Pancreas (tissue), 10 donors: ENCODE measurements around the gene SKOR1. TPM values are rescaled to one million over a fixed set of nuclear protein-coding genes. Genes with fewer than 3 reads are reported as not detected.

Experiments
- ATAC-seq, 4 donors: fragments of 200-7000 bp; cut with Tn5 transposase; one replicate each; pipeline versions ENCODE4 v1.8.0 to v1.9.1; 2020; ENCODE audit warnings: mild to moderate bottlenecking in 4 of 4, moderate library complexity in 4 of 4
- DNase-seq, 6 donors: peaks; one replicate each; pipeline ENCODE4 v3.0.0-alpha.2; 2020
- FAIRE-seq: peaks from 2 replicates; lab custom pipeline; 2012; peaks lifted over from hg19 to GRCh38; lab: Jason Lieb, UNC
- H3K27ac ChIP-seq, 4 donors: fragments of 200-600 bp; sonication (generic); 1 replicate in 3 of 4; 2 replicates in 1 of 4; pipeline versions ENCODE4 v1.5.0 to v1.8.0; 2020
- H3K27me3 ChIP-seq, 4 donors: fragments of 200-600 bp; one replicate each; pipeline ENCODE4 v1.8.0; 2021
- H3K36me3 ChIP-seq, 3 donors: fragments of 200-600 bp; sonication (generic) in 1 of 3; one replicate each; pipeline versions ENCODE4 v1.5.0 to v1.8.0; 2020 to 2021
- H3K4me1 ChIP-seq, 3 donors: fragments of 200-600 bp; one replicate each; pipeline ENCODE4 v1.8.0; 2021
- H3K4me3 ChIP-seq, 4 donors: fragments of 200-600 bp; sonication (generic) in 2 of 4; one replicate each; pipeline versions ENCODE4 v1.5.0 to v1.8.0; 2020 to 2021
- H3K9me3 ChIP-seq, 4 donors: fragments of 200-600 bp; one replicate each; pipeline ENCODE4 v1.8.0; 2021
- CTCF ChIP-seq, 4 donors: fragments of 200-600 bp; sonication (generic) in 3 of 4; IDR thresholded peaks; one replicate each; pipeline versions ENCODE4 v1.5.0 to v1.8.0; 2021; ENCODE audit warnings: antibody characterized with exemption in 4 of 4
- WGBS, 2 donors: extraction: QIAGEN DNeasy Blood & Tissue Kit; methylation state at CpG; one replicate each; pipeline ENCODE4 v1.1.7; 2013; 5-methylcytosine and 5-hydroxymethylcytosine counted together
- intact Hi-C, 3 donors: fragments of 100-400 bp; cut with DNase I; formaldehyde crosslinking; loops; one replicate each; pipeline versions ENCODE4 v1.11.1 to v1.14.2; 2022
- polyA plus RNA-seq, 2 donors: library from polyadenylated mRNA; stranded (reverse); fragments of 200-250 nt; gene quantifications; one replicate each; pipeline ENCODE4 v1.2.3, GENCODE V29; 2013
- total RNA-seq, 6 donors: library from RNA; stranded (reverse); fragmentation: NEBNext Ultra II Directional in 4 of 6; extraction: Animal tissue kit (Norgen Biotek cat#: 25700) in 4 of 6; gene quantifications; one replicate each; pipeline versions ENCODE4 v1.2.1 to v1.2.4, GENCODE V29; 2021 to 2023
- donor health status: healthy with polysubstance abuse.
- donor health status: DM: no; HTN: no; CAD: no; lungs with moderate emphysema.
- donor health status: DM: no; HTN: no; CAD: no.
- donor health status: control.
- donor health status: control.
- donor health status: Bipolar disorder and iron deficiency.
- donor health status: DM: yes; HTN: yes; CAD: no.
- donor health status: DM: no; HTN: no; CAD: no.
- donor health status: DM: no; HTN: no; CAD: no.
- donor health status: DM: yes; HTN: yes; CAD: no.

The SKOR1 gene
- total and polyA plus RNA-seq, 8 donors: 0.09 to 0.54 (median 0.36) TPM

- FAIRE-seq: no peak
- H3K36me3 ChIP-seq: no peaks in the 10 kb centered on the region
- intact Hi-C loops: loop anchor here in 2 of 3 donors (5.0 to 10.0 kb wide), 2 partner anchors 371 to 888 kb away; no protein-coding TSS in a partner anchor
- no peak for ATAC-seq
- H3K9me3 ChIP-seq: no peaks in the 10 kb centered on the region
- H3K4me1 ChIP-seq: peaks cover 0 to 15% (median 8%) of the 10 kb centered on the region in 3 donors
- peak overlapping the region in 2 of 4 donors; percentile 21 to 43 for H3K4me3 ChIP-seq
- WGBS, 2 donors: 35 to 36% methylated on average over 56 to 59 of the region's 59 CpGs
- H3K27me3 ChIP-seq: peaks cover 0 to 24% (median 0%) of the 10 kb centered on the region in 4 donors
- peak in 1 of 6 donors; percentile 62 for DNase-seq
- H3K27ac ChIP-seq: no peak overlapping the region
- TF ChIP-seq CTCF (IDR thresholded peaks at IDR 0.05): no peak
Measured at GRCh38 chr15:67835297-67836133, 10.2 kb downstream of the SKOR1 start.

- Histone ChIP-seq H3K27me3 (peaks cover 0 to 18% (median 0%) of the 10 kb centered on the region in 4 donors), H3K4me3 (peak overlapping the region in 1 of 4 donors; percentile 43), H3K4me1 (peaks cover 0 to 17% (median 8%) of the 10 kb centered on the region in 3 donors), H3K27ac (no peak overlapping the region), H3K36me3 (no peaks in the 10 kb centered on the region), H3K9me3 (no peaks in the 10 kb centered on the region)
- DNase-seq (no peak), FAIRE-seq (no peak), ATAC-seq (no peak)
- intact Hi-C loops: loop anchor here in 2 of 3 donors (5.0 to 10.0 kb wide), 2 partner anchors 371 to 889 kb away; no protein-coding TSS in a partner anchor
- TF ChIP-seq CTCF (IDR thresholded peaks at IDR 0.05): no peak
- 17 to 18% methylated on average over 16 of the region's 16 CpGs for WGBS, 2 donors
Measured at GRCh38 chr15:67836134-67836455, 10.8 kb downstream of the SKOR1 start.

DNA sequence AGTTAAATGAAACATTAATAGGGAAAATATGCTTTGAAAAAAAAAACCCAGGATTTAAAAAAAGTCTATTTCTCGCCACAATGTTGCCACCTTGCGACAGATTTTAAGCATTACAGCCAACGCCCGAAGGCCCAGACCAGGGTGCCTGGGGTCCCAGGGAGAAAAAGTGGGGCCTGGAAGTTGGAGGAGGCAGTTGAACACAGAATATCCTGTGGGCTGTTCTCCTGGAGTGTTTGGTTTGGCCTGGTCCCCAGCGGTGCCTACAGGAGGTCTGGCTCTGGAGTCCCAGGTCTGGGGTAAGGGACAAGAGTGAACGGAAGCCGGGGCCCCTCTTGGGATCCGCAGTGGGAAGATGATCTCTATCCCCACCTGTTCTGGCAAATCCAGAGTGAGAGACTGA, 11.2 kb downstream of the SKOR1 start:
- ATAC-seq (no peak), DNase-seq (peak in 3 of 6 donors; percentile 35 to 62 (median 60)), FAIRE-seq (no peak)
- Histone ChIP-seq H3K36me3 (no peaks in the 10 kb centered on the region), H3K4me1 (peaks cover 0 to 21% (median 10%) of the 10 kb centered on the region in 3 donors), H3K27ac (no peak overlapping the region), H3K9me3 (no peaks in the 10 kb centered on the region), H3K27me3 (peaks cover 0 to 15% (median 0%) of the 10 kb centered on the region in 4 donors), H3K4me3 (peak overlapping the region in 1 of 4 donors; percentile 43)
- intact Hi-C loops: loop anchor here in 2 of 3 donors (5.0 to 10.0 kb wide), 2 partner anchors 372 to 889 kb away; no protein-coding TSS in a partner anchor
- WGBS, 2 donors: 35 to 37% methylated on average over 8 of the region's 8 CpGs
- peak; percentile 69 to 80 (median 74) for TF ChIP-seq CTCF (IDR thresholded peaks at IDR 0.05)

- TF ChIP-seq CTCF (IDR thresholded peaks at IDR 0.05): no peak
- Histone ChIP-seq H3K27ac (no peak overlapping the region), H3K9me3 (no peaks in the 10 kb centered on the region), H3K36me3 (no peaks in the 10 kb centered on the region), H3K27me3 (peaks cover 0 to 14% (median 0%) of the 10 kb centered on the region in 4 donors), H3K4me3 (no peak overlapping the region), H3K4me1 (peaks cover 0 to 22% (median 12%) of the 10 kb centered on the region in 3 donors)
- FAIRE-seq: no peak
- no peak for DNase-seq
- intact Hi-C loops: loop anchor here in 2 of 3 donors (5.0 to 10.0 kb wide), 2 partner anchors 372 to 890 kb away; no protein-coding TSS in a partner anchor
- WGBS, 2 donors: 57 to 63% methylated on average over 2 of the region's 2 CpGs
- ATAC-seq: no peak
Measured at GRCh38 chr15:67836955-67837354, 11.6 kb downstream of the SKOR1 start.
